ENCODE measurements around the gene PRKCZ. TPM values are rescaled to one million over a fixed set of nuclear protein-coding genes. Genes with fewer than 3 reads are reported as not detected.

The PRKCZ gene
- total RNA-seq, 1 experiment from 2014 or later, result 1.9 TPM

- Histone ChIP-seq H3K9me3 (ENCODE audit: low read depth, low read length, poor library complexity, severe bottlenecking) (no peaks in the 10 kb centered on the region), H3K4me1 (ENCODE audit: insufficient read depth, low read length, poor library complexity, severe bottlenecking) (no peaks in the 10 kb centered on the region), H3K27me3 (replicated peaks; ENCODE audit: insufficient read depth, low read depth, low read length, poor library complexity) (no peaks in the 10 kb centered on the region), H3K27ac (ENCODE audit: low read depth, low read length, poor library complexity, severe bottlenecking) (no peak overlapping the region), H3K36me3 (ENCODE audit: insufficient read depth, low read length, poor library complexity, severe bottlenecking) (no peaks in the 10 kb centered on the region), H3K4me3 (ENCODE audit: low read depth, low read length, poor library complexity, severe bottlenecking) (no peak overlapping the region)
- CTCF ChIA-PET, result no interaction called here
- BruUV-seq (replicated peaks), result no TSS peak
- intact Hi-C loops (cut with micrococcal nuclease; ENCODE audit: unreplicated experiment), result no loop called here
- no peak for DNase-seq (ENCODE audit: low spot score)
- TF ChIP-seq EZH2 (IDR thresholded peaks at IDR 0.05; ENCODE audit: borderline replicate concordance, low read depth, low read length, poor library complexity, severe bottlenecking), result no peak
- TF ChIP-seq, protein P1, sequence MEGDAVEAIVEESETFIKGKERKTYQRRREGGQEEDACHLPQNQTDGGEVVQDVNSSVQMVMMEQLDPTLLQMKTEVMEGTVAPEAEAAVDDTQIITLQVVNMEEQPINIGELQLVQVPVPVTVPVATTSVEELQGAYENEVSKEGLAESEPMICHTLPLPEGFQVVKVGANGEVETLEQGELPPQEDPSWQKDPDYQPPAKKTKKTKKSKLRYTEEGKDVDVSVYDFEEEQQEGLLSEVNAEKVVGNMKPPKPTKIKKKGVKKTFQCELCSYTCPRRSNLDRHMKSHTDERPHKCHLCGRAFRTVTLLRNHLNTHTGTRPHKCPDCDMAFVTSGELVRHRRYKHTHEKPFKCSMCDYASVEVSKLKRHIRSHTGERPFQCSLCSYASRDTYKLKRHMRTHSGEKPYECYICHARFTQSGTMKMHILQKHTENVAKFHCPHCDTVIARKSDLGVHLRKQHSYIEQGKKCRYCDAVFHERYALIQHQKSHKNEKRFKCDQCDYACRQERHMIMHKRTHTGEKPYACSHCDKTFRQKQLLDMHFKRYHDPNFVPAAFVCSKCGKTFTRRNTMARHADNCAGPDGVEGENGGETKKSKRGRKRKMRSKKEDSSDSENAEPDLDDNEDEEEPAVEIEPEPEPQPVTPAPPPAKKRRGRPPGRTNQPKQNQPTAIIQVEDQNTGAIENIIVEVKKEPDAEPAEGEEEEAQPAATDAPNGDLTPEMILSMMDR (conservative IDR thresholded peaks at IDR 0.05; ENCODE audit: low read depth, low read length), result no peak
- POLR2A ChIA-PET (ENCODE audit: low non-redundant PET), result no interaction called here
Observed at GRCh38 chr1:2103901-2104590, 53.8 kb downstream of the PRKCZ start.

- Histone ChIP-seq H3K4me1 (ENCODE audit: insufficient read depth, low read length, poor library complexity, severe bottlenecking) (no peaks in the 10 kb centered on the region), H3K4me3 (ENCODE audit: low read depth, low read length, poor library complexity, severe bottlenecking) (no peak overlapping the region), H3K36me3 (ENCODE audit: insufficient read depth, low read length, poor library complexity, severe bottlenecking) (no peaks in the 10 kb centered on the region), H3K27ac (ENCODE audit: low read depth, low read length, poor library complexity, severe bottlenecking) (no peak overlapping the region), H3K27me3 (replicated peaks; ENCODE audit: insufficient read depth, low read depth, low read length, poor library complexity) (no peaks in the 10 kb centered on the region), H3K9me3 (ENCODE audit: low read depth, low read length, poor library complexity, severe bottlenecking) (no peaks in the 10 kb centered on the region)
- CTCF ChIA-PET, result no interaction called here
- POLR2A ChIA-PET (ENCODE audit: low non-redundant PET), result no interaction called here
- intact Hi-C loops (cut with micrococcal nuclease; ENCODE audit: unreplicated experiment), result no loop called here
- TF ChIP-seq, protein P1 (conservative IDR thresholded peaks at IDR 0.05; ENCODE audit: low read depth, low read length), result no peak
- TF ChIP-seq EZH2 (IDR thresholded peaks at IDR 0.05; ENCODE audit: borderline replicate concordance, low read depth, low read length, poor library complexity, severe bottlenecking), result no peak
- no peak for DNase-seq (ENCODE audit: low spot score)
- BruUV-seq (replicated peaks), result no TSS peak
Observed at GRCh38 chr1:2104621-2105427, 54.6 kb downstream of the PRKCZ start.

DNA sequence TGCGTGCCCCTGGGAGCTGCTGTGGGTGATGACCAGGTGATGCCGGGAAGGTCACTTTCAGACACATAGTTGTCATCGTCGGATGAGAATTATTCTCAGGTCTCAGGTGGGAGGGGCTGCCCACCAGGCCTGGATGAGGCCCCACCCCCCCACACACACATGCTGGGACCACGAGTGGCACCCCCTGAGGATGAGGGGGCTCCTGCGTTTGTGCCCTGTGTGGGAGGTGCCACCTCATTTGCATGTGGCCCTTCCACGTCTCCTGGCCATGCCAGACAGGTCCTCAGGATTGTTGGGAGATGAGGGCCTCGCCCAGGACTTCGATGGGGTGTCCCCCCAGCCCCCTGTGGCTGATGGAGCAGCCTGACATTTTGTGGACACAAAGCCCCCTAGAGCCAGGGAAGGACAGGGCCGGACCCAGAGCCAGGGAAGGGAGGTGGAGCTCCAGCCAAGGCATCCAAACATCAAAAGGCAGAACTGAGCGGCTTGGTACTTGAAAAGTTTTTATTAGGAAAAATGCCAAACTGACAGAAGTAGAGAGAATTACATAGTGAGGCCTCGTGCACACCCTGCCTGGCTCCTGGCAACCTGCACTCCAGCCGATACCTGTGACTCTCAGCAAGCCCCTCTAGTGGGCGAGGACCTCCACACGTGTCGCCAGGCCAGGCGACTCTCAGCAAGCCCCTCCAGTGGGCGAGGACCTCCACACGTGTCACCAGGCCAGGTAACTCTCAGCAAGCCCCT is 55.7 kb downstream of the PRKCZ start:
- H3K4me1 ChIP-seq (ENCODE audit: insufficient read depth, low read length, poor library complexity, severe bottlenecking), result no peaks in the 10 kb centered on the region
- DNase-seq (ENCODE audit: low spot score), result no peak
- intact Hi-C loops (cut with micrococcal nuclease; ENCODE audit: unreplicated experiment), result no loop called here
- H3K27ac ChIP-seq (ENCODE audit: low read depth, low read length, poor library complexity, severe bottlenecking), result no peak overlapping the region
- BruUV-seq (replicated peaks), result no TSS peak
- no peaks in the 10 kb centered on the region for H3K9me3 ChIP-seq (ENCODE audit: low read depth, low read length, poor library complexity, severe bottlenecking)
- POLR2A ChIA-PET (ENCODE audit: low non-redundant PET), result no interaction called here
- no peak overlapping the region for H3K4me3 ChIP-seq (ENCODE audit: low read depth, low read length, poor library complexity, severe bottlenecking)
- TF ChIP-seq EZH2 (IDR thresholded peaks at IDR 0.05; ENCODE audit: borderline replicate concordance, low read depth, low read length, poor library complexity, severe bottlenecking), result no peak
- TF ChIP-seq, protein P1 (conservative IDR thresholded peaks at IDR 0.05; ENCODE audit: low read depth, low read length), result no peak
- H3K27me3 ChIP-seq (replicated peaks; ENCODE audit: insufficient read depth, low read depth, low read length, poor library complexity), result no peaks in the 10 kb centered on the region
- CTCF ChIA-PET, result no interaction called here
- H3K36me3 ChIP-seq (ENCODE audit: insufficient read depth, low read length, poor library complexity, severe bottlenecking), result no peaks in the 10 kb centered on the region
